Medulla oblongata (tissue), 1 donor: ENCODE data around the gene SYNE2.

Source experiments
- DNase-seq: peaks from one replicate; pipeline ENCODE4 v3.0.0-alpha.2; 2015; ENCODE audit errors: extremely low spot score

SYNE2 gene

GRCh38 chr14:64249363-64249762, 396.6 kb downstream of the SYNE2 start:
- no peak for DNase-seq

- DNase-seq = no peak
Observed at GRCh38 chr14:64253672-64254071, 400.9 kb downstream of the SYNE2 start.

- DNase-seq = no peak
Observed at GRCh38 chr14:64255756-64256155, 403.0 kb downstream of the SYNE2 start.

GRCh38 chr14:64260418-64260817, 407.6 kb downstream of the SYNE2 start:
- DNase-seq = no peak

GRCh38 chr14:64265222-64265621, 412.4 kb downstream of the SYNE2 start:
- DNase-seq = no peak

- DNase-seq = no peak
Observed at GRCh38 chr14:64266239-64266638, 413.4 kb downstream of the SYNE2 start.

- no peak for DNase-seq
Observed at GRCh38 chr14:64272019-64272418, 419.2 kb downstream of the SYNE2 start.
